Measurements from ENCODE around the gene PTBP2. TPM values are rescaled to one million over a fixed set of nuclear protein-coding genes. Genes with fewer than 3 reads are reported as not detected.
A peak's percentile ranks its signal among the peaks of the same experiment; 100 is the strongest.

The PTBP2 gene
- total and polyA plus RNA-seq, 10 of the 15 experiments (the other 5 are each of a cell fraction or from before 2014, with no cell fraction given): 5.8 to 17.5 (median 11.1) TPM

DNA sequence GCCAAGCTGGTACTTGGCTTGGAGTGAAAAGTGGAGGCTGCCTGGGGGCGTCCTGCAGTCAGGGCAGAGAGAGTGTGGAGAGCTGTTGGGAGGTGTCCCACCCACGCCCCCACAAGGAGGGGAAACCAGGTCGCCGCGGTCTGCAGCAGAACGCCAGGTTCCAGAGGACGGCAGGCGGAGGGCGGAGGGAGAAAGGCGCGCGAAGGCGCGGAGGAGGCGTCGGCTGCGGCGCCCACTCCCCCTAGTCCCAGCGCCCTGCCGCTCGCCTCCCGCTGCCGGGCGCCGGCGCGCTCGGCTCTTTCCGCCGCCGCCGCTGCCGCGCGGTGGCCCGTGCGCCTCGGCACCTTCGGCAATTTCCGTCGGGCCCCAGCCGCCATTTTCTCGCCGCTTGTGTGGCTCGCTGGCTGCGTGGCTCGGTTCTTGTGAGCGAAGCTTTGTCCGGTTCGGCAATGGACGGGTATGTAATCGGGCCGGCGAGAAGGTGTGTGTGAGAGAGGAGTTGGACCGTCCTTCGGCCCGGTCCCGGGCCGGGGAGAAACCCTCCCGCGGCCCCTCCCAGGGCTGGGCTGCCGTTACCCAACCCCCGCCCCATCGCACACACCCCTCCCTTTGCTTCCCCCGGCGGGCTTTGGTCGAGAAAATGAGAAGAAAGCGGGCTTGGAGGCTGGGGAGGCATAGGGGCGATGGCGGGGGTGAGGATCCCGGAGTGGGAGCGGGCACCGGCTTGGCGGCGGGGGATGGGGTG lies at the start of gene PTBP2 (continued):
- TF ChIP-seq, protein P1, sequence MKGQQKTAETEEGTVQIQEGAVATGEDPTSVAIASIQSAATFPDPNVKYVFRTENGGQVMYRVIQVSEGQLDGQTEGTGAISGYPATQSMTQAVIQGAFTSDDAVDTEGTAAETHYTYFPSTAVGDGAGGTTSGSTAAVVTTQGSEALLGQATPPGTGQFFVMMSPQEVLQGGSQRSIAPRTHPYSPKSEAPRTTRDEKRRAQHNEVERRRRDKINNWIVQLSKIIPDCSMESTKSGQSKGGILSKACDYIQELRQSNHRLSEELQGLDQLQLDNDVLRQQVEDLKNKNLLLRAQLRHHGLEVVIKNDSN (IDR thresholded peaks at IDR 0.05; ENCODE audit: borderline replicate concordance, extremely low read length, insufficient read depth, low read depth, low read length): no peak
- TF ChIP-seq IKZF2 (IDR thresholded peaks at IDR 0.05) (0 out of 4 replicates have a peak, but pooled peaks of 1 of the 2 experiments have one; percentile 9), RUNX3 (IDR thresholded peaks at IDR 0.05; ENCODE audit: low read length) (no peak), LARP7 (IDR thresholded peaks at IDR 0.05) (peak; percentile 94), JUNB (IDR thresholded peaks at IDR 0.05) (no peak), RAD21 (IDR thresholded peaks at IDR 0.05; ENCODE audit: insufficient read depth, low read depth, low read length) (no peak), ASH2L (IDR thresholded peaks at IDR 0.05; ENCODE audit: borderline replicate concordance, low read depth) (peak; percentile 99), POU2F2 (IDR thresholded peaks at IDR 0.05; ENCODE audit: borderline replicate concordance, low read depth, low read length) (0 out of 3 replicates have a peak, but pooled peaks have one; percentile 2), IRF4 (IDR thresholded peaks at IDR 0.05; ENCODE audit: low read depth, low read length) (no peak), TAF1 (IDR thresholded peaks at IDR 0.05; ENCODE audit: borderline replicate concordance, low read depth, low read length) (0 out of 2 replicates have a peak, but pooled peaks have one; percentile 40), TARDBP (IDR thresholded peaks at IDR 0.05; ENCODE audit: borderline replicate concordance) (no peak), CREM (IDR thresholded peaks at IDR 0.05; ENCODE audit: low read depth) (no peak), WRNIP1 (IDR thresholded peaks at IDR 0.05; ENCODE audit: borderline replicate concordance, low read depth, low read length) (no peak)
- TF ChIP-seq, protein P2, sequence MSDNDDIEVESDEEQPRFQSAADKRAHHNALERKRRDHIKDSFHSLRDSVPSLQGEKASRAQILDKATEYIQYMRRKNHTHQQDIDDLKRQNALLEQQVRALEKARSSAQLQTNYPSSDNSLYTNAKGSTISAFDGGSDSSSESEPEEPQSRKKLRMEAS (IDR thresholded peaks at IDR 0.05; ENCODE audit: low read depth, low read length): no peak; the same call in 1 of the 2 replicates
- TF ChIP-seq, protein P3, sequence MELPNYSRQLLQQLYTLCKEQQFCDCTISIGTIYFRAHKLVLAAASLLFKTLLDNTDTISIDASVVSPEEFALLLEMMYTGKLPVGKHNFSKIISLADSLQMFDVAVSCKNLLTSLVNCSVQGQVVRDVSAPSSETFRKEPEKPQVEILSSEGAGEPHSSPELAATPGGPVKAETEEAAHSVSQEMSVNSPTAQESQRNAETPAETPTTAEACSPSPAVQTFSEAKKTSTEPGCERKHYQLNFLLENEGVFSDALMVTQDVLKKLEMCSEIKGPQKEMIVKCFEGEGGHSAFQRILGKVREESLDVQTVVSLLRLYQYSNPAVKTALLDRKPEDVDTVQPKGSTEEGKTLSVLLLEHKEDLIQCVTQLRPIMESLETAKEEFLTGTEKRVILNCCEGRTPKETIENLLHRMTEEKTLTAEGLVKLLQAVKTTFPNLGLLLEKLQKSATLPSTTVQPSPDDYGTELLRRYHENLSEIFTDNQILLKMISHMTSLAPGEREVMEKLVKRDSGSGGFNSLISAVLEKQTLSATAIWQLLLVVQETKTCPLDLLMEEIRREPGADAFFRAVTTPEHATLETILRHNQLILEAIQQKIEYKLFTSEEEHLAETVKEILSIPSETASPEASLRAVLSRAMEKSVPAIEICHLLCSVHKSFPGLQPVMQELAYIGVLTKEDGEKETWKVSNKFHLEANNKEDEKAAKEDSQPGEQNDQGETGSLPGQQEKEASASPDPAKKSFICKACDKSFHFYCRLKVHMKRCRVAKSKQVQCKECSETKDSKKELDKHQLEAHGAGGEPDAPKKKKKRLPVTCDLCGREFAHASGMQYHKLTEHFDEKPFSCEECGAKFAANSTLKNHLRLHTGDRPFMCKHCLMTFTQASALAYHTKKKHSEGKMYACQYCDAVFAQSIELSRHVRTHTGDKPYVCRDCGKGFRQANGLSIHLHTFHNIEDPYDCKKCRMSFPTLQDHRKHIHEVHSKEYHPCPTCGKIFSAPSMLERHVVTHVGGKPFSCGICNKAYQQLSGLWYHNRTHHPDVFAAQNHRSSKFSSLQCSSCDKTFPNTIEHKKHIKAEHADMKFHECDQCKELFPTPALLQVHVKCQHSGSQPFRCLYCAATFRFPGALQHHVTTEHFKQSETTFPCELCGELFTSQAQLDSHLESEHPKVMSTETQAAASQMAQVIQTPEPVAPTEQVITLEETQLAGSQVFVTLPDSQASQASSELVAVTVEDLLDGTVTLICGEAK (IDR thresholded peaks at IDR 0.05; ENCODE audit: borderline replicate concordance): no peak
- TF ChIP-seq, protein P4, sequence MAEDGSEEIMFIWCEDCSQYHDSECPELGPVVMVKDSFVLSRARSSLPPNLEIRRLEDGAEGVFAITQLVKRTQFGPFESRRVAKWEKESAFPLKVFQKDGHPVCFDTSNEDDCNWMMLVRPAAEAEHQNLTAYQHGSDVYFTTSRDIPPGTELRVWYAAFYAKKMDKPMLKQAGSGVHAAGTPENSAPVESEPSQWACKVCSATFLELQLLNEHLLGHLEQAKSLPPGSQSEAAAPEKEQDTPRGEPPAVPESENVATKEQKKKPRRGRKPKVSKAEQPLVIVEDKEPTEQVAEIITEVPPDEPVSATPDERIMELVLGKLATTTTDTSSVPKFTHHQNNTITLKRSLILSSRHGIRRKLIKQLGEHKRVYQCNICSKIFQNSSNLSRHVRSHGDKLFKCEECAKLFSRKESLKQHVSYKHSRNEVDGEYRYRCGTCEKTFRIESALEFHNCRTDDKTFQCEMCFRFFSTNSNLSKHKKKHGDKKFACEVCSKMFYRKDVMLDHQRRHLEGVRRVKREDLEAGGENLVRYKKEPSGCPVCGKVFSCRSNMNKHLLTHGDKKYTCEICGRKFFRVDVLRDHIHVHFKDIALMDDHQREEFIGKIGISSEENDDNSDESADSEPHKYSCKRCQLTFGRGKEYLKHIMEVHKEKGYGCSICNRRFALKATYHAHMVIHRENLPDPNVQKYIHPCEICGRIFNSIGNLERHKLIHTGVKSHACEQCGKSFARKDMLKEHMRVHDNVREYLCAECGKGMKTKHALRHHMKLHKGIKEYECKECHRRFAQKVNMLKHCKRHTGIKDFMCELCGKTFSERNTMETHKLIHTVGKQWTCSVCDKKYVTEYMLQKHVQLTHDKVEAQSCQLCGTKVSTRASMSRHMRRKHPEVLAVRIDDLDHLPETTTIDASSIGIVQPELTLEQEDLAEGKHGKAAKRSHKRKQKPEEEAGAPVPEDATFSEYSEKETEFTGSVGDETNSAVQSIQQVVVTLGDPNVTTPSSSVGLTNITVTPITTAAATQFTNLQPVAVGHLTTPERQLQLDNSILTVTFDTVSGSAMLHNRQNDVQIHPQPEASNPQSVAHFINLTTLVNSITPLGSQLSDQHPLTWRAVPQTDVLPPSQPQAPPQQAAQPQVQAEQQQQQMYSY (CRISPR knock-in tag; IDR thresholded peaks at IDR 0.05): no peak
- TF ChIP-seq, protein P5, sequence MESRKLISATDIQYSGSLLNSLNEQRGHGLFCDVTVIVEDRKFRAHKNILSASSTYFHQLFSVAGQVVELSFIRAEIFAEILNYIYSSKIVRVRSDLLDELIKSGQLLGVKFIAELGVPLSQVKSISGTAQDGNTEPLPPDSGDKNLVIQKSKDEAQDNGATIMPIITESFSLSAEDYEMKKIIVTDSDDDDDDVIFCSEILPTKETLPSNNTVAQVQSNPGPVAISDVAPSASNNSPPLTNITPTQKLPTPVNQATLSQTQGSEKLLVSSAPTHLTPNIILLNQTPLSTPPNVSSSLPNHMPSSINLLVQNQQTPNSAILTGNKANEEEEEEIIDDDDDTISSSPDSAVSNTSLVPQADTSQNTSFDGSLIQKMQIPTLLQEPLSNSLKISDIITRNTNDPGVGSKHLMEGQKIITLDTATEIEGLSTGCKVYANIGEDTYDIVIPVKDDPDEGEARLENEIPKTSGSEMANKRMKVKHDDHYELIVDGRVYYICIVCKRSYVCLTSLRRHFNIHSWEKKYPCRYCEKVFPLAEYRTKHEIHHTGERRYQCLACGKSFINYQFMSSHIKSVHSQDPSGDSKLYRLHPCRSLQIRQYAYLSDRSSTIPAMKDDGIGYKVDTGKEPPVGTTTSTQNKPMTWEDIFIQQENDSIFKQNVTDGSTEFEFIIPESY (IDR thresholded peaks at IDR 0.05): no peak
